Prostate gland (tissue), 2 donors: ENCODE measurements around the gene ADAMTS17. TPM values are rescaled to one million over a fixed set of nuclear protein-coding genes. Genes with fewer than 3 reads are reported as not detected.

Experiments
- DNase-seq: peaks from one replicate; pipeline ENCODE4 v3.0.0-alpha.2; 2019; ENCODE audit warnings: low spot score
- H3K27ac ChIP-seq, 2 donors: fragments of 200-600 bp; sonication (generic); 2 replicates each; pipeline ENCODE4 v1.5.1; 2017 to 2019
- H3K27me3 ChIP-seq: fragments of 200-600 bp; sonication (generic); replicated peaks from 2 replicates; pipeline ENCODE4 v1.5.1; 2019; ENCODE audit not compliant: insufficient read depth
- H3K36me3 ChIP-seq, 2 donors: fragments of 200-600 bp; sonication (generic); 1 replicate in 1 of 2; 2 replicates in 1 of 2; pipeline versions ENCODE4 v1.5.1 to v1.8.1; 2017 to 2019
- H3K4me1 ChIP-seq: fragments of 200-600 bp; sonication (generic); replicated peaks from 2 replicates; pipeline ENCODE4 v1.5.1; 2019
- H3K4me3 ChIP-seq, 2 donors: fragments of 200-600 bp; sonication (generic); 2 replicates each; pipeline ENCODE4 v1.5.1; 2017 to 2019
- H3K9me3 ChIP-seq: fragments of 200-600 bp; sonication (generic); 2 replicates; pipeline ENCODE4 v1.5.1; 2017
- CTCF ChIP-seq, 4 experiments: fragments of 200-600 bp in 2 of 4; fragments of 450-650 bp in 2 of 4; sonication (generic) in 2 of 4; IDR thresholded peaks; 1 replicate in 3 of 4; 2 replicates in 1 of 4; pipeline ENCODE4 v1.5.1; 2016 to 2019; ENCODE audit warnings: antibody characterized with exemption in 4 of 4, mild to moderate bottlenecking in 2 of 4, moderate library complexity in 2 of 4
- POLR2A ChIP-seq: fragments of 450-650 bp; IDR thresholded peaks from one replicate; pipeline ENCODE4 v1.6.1; 2016; ENCODE audit warnings: antibody characterized with exemption, mild to moderate bottlenecking
- POLR2AphosphoS5 ChIP-seq: sonication (generic); formaldehyde crosslinking; IDR thresholded peaks from one replicate; pipeline ENCODE4 v1.6.1; 2017; ENCODE audit warnings: antibody characterized with exemption
- WGBS: methylation state at CpG from one replicate; pipeline ENCODE4 v1.1.5; 2018; 5-methylcytosine and 5-hydroxymethylcytosine counted together
- intact Hi-C: fragments of 100-400 bp; cut with DNase I; formaldehyde crosslinking; loops from one replicate; pipeline ENCODE4 v1.14.2; 2022
- total RNA-seq, 2 donors: library from RNA; depleted of rRNA; stranded (reverse); fragments of >200 nt; gene quantifications; one replicate each; pipeline ENCODE4 v1.1.0, GENCODE V29; 2016

Gene ADAMTS17
- total RNA-seq, 2 donors from 2014 or later = 2.7 to 5.6 TPM

GRCh38 chr15:100218434-100218833 lies 123.3 kb downstream of the ADAMTS17 start:
- 82% methylated on average over 5 of the region's 5 CpGs for WGBS
- TF ChIP-seq CTCF (IDR thresholded peaks at IDR 0.05) = no peak
- H3K4me3 ChIP-seq = no peak overlapping the region
- no peaks in the 10 kb centered on the region for H3K36me3 ChIP-seq
- no peaks in the 10 kb centered on the region for H3K9me3 ChIP-seq
- intact Hi-C loops = no loop called here
- no peaks in the 10 kb centered on the region for H3K27me3 ChIP-seq
- no peaks in the 10 kb centered on the region for H3K4me1 ChIP-seq
- no peak for DNase-seq
- H3K27ac ChIP-seq = no peak overlapping the region

- peak; percentile 64 for DNase-seq
- Histone ChIP-seq H3K4me3 (no peak overlapping the region), H3K27ac (peak overlapping the region; percentile 49 to 51), H3K36me3 (no peaks in the 10 kb centered on the region), H3K27me3 (no peaks in the 10 kb centered on the region), H3K9me3 (no peaks in the 10 kb centered on the region), H3K4me1 (no peaks in the 10 kb centered on the region)
- intact Hi-C loops = no loop called here
- peak; percentile 82 for TF ChIP-seq POLR2AphosphoS5
- no peak for TF ChIP-seq CTCF (IDR thresholded peaks at IDR 0.05)
- no peak for TF ChIP-seq POLR2A
- 48% methylated on average over 8 of the region's 8 CpGs for WGBS
Measured at GRCh38 chr15:100216182-100216581, 125.6 kb downstream of the ADAMTS17 start.

GRCh38 chr15:100215843-100216169 lies 126.0 kb downstream of the ADAMTS17 start:
- peak overlapping the region; percentile 49 to 51 for H3K27ac ChIP-seq
- WGBS = 58% methylated on average over 3 of the region's 3 CpGs

GRCh38 chr15:100215031-100215842 lies 126.5 kb downstream of the ADAMTS17 start:
- peak overlapping the region in 1 of 2 donors; percentile 49 for H3K27ac ChIP-seq
- TF ChIP-seq POLR2AphosphoS5 (no peak), CTCF (IDR thresholded peaks at IDR 0.05) (no peak), POLR2A (no peak)
- H3K36me3 ChIP-seq = no peaks in the 10 kb centered on the region
- no peak for DNase-seq
- no peaks in the 10 kb centered on the region for H3K4me1 ChIP-seq
- intact Hi-C loops = no loop called here
- H3K4me3 ChIP-seq = no peak overlapping the region
- H3K9me3 ChIP-seq = no peaks in the 10 kb centered on the region
- WGBS = 88% methylated on average over 13 of the region's 13 CpGs
- no peaks in the 10 kb centered on the region for H3K27me3 ChIP-seq

More at GRCh38 chr15:100215843-100216169, 126.0 kb downstream of the ADAMTS17 start:
- TF ChIP-seq POLR2AphosphoS5 (no peak), CTCF (IDR thresholded peaks at IDR 0.05) (no peak), POLR2A (no peak)
- intact Hi-C loops = no loop called here
- DNase-seq = no peak
- H3K27me3 ChIP-seq = no peaks in the 10 kb centered on the region
- no peaks in the 10 kb centered on the region for H3K9me3 ChIP-seq
- no peak overlapping the region for H3K4me3 ChIP-seq
- H3K4me1 ChIP-seq = no peaks in the 10 kb centered on the region
- no peaks in the 10 kb centered on the region for H3K36me3 ChIP-seq
